Measurements from ENCODE around the gene DLG3.

DNA sequence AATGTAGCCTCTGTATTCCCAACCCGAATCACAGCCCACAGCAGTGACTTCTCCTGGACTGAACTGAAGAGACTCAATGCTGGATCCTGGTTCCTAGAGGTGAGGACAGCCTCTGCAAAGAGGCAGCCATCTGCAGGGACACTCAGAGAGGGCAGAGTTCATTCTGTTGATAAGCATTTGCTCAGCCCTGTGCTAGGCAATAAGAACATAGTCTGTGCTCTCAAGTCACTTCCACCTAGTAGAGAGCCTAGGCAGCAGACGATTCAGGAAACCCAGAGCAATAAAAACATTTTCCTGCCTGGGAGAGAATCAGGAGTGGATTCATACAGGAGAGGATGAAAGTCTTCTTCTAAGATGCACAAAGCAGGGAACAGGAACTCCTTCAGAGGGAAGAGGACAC is 17.3 kb upstream of the DLG3 start:
- TF ChIP-seq EP300 (IDR thresholded peaks at IDR 0.05) = no peak
- no peak for TF ChIP-seq POLR2A (IDR thresholded peaks at IDR 0.05)

Measured in ovary (tissue), 1 donor.